ENCODE data around the gene ATAT1. TPM values are rescaled to one million over a fixed set of nuclear protein-coding genes. Genes with fewer than 3 reads are reported as not detected.

ATAT1 gene
- total RNA-seq, 1 experiment from 2014 or later = 19.3 TPM

- TF ChIP-seq ATF3 (CRISPR knock-in tag; conservative IDR thresholded peaks at IDR 0.05) (no peak), TCF7 (CRISPR knock-in tag; IDR thresholded peaks at IDR 0.05; ENCODE audit: low read depth) (no peak), HMGA2 (CRISPR knock-in tag; IDR thresholded peaks at IDR 0.05) (no peak), IRF2 (CRISPR knock-in tag; IDR thresholded peaks at IDR 0.05; ENCODE audit: borderline replicate concordance, low read depth) (no peak), TP53 (CRISPR knock-in tag; IDR thresholded peaks at IDR 0.05) (no peak), CBFB (CRISPR knock-in tag; IDR thresholded peaks at IDR 0.05; ENCODE audit: low read depth) (no peak), ERG (CRISPR knock-in tag; IDR thresholded peaks at IDR 0.05) (peak; percentile 94), USF1 (CRISPR knock-in tag; IDR thresholded peaks at IDR 0.05) (no peak), ESRRA (CRISPR knock-in tag; IDR thresholded peaks at IDR 0.05; ENCODE audit: borderline replicate concordance) (no peak), AR (CRISPR knock-in tag; IDR thresholded peaks at IDR 0.05) (peak; percentile 46; the same call in 1 of the 2 replicates), FOXJ3 (CRISPR knock-in tag; IDR thresholded peaks at IDR 0.05; ENCODE audit: borderline replicate concordance) (no peak)
Measured at GRCh38 chr6:30614044-30614842, 12.4 kb upstream of the ATAT1 start (continued).

GRCh38 chr6:30614843-30615218 lies 11.8 kb upstream of the ATAT1 start:
- ChIA-PET POLR2A (interaction anchor here (0.6 to 3.2 kb wide), 19 partner anchors 9 to 785 kb away, joined by 3 to 33 read pairs (median 5); partner anchors contain the start of genes ATAT1, DHX16, FLOT1 and MDC1), CTCF (interaction anchor here (0.6 to 4.1 kb wide), 9 partner anchors 11 to 531 kb away, joined by 3 to 15 read pairs (median 4); no protein-coding TSS in a partner anchor)
- H3K27me3 Mint-ChIP-seq (ENCODE audit: low read depth) = no peaks in the 10 kb centered on the region; the same call in 1 of the 2 replicates
- H3K9me3 Mint-ChIP-seq = no peaks in the 10 kb centered on the region
- peaks cover 42% of the 10 kb centered on the region for H3K4me1 Mint-ChIP-seq
- peak overlapping the region; percentile 96 for H3K4me3 Mint-ChIP-seq
- peak overlapping the region; percentile 100 for H3K27ac Mint-ChIP-seq
- ATAC-seq (peak; percentile 63), DNase-seq (ENCODE audit: low spot score) (peak; percentile 76)
- H3K36me3 Mint-ChIP-seq = peaks cover 55% of the 10 kb centered on the region
- TF ChIP-seq AFF4 (CRISPR knock-in tag; IDR thresholded peaks at IDR 0.05; ENCODE audit: borderline replicate concordance) (no peak), ZNF121 (CRISPR knock-in tag; IDR thresholded peaks at IDR 0.05) (no peak), ELF4 (CRISPR knock-in tag; IDR thresholded peaks at IDR 0.05; ENCODE audit: low read depth) (no peak), GABPB1 (CRISPR knock-in tag; IDR thresholded peaks at IDR 0.05) (peak; percentile 94), MXD4 (CRISPR knock-in tag; IDR thresholded peaks at IDR 0.05; ENCODE audit: borderline replicate concordance) (no peak), ERG (CRISPR knock-in tag; IDR thresholded peaks at IDR 0.05) (peak; percentile 17; the same call in 1 of the 2 replicates), ZNF425 (CRISPR knock-in tag; conservative IDR thresholded peaks at IDR 0.05) (peak; percentile 40; the same call in 1 of the 2 replicates)

All from WTC11 (cell line).